OCI-LY1 (cell line): Measurements from ENCODE around the gene ESR1.

Source experiments
- H2AFZ ChIP-seq: fragments of 200-600 bp; sonication (generic), shearing (Covaris generic); 2 replicates; pipeline ENCODE4 v1.6.0; 2014; ENCODE audit warnings: antibody characterized with exemption, mild to moderate bottlenecking, low read length
- H3F3A ChIP-seq: fragments of 200-600 bp; sonication (generic), shearing (Covaris generic); 2 replicates; pipeline ENCODE4 v1.6.0; 2014; ENCODE audit warnings: mild to moderate bottlenecking, antibody characterized with exemption, low read length, moderate library complexity; ENCODE audit not compliant: insufficient read depth
- H3K27ac ChIP-seq: fragments of 200-600 bp; sonication (generic); 2 replicates; pipeline ENCODE4 v1.5.1; 2014; ENCODE audit warnings: low read length, mixed run types, mild to moderate bottlenecking, low read depth; ENCODE audit not compliant: poor library complexity, severe bottlenecking
- H3K27me3 ChIP-seq: fragments of 200-600 bp; sonication (generic); 2 replicates; pipeline ENCODE4 v1.6.0; 2014; ENCODE audit warnings: antibody characterized with exemption, mild to moderate bottlenecking, low read length, moderate library complexity; ENCODE audit not compliant: insufficient read depth
- H3K36me3 ChIP-seq: fragments of 200-600 bp; sonication (generic); 2 replicates; pipeline ENCODE4 v1.6.1; 2014; ENCODE audit warnings: mild to moderate bottlenecking, antibody characterized with exemption, low read length, moderate library complexity, mixed read lengths; ENCODE audit not compliant: insufficient read depth
- H3K4me1 ChIP-seq: fragments of 200-600 bp; sonication (generic); 2 replicates; pipeline ENCODE4 v1.5.1; 2014; ENCODE audit warnings: mild to moderate bottlenecking, low read length, moderate library complexity; ENCODE audit not compliant: insufficient read depth, severe bottlenecking
- H3K4me2 ChIP-seq: fragments of 200-600 bp; sonication (generic), shearing (Covaris generic); 2 replicates; pipeline ENCODE4 v1.6.1; 2014; ENCODE audit warnings: low read length
- H3K4me3 ChIP-seq: fragments of 200-600 bp; sonication (generic); 2 replicates; pipeline ENCODE4 v1.5.1; 2014; ENCODE audit warnings: low read length, low read depth, mild to moderate bottlenecking, mixed read lengths; ENCODE audit not compliant: poor library complexity, severe bottlenecking
- H3K79me2 ChIP-seq: fragments of 200-600 bp; shearing (Covaris generic); 2 replicates; pipeline ENCODE4 v1.6.1; 2016; ENCODE audit warnings: mixed run types, low read length, mixed read lengths; ENCODE audit not compliant: insufficient read depth
- H3K9ac ChIP-seq: fragments of 200-600 bp; sonication (generic), shearing (Covaris generic); 2 replicates; pipeline ENCODE4 v1.6.1; 2014; ENCODE audit warnings: mild to moderate bottlenecking, low read length, mixed read lengths
- H3K9me2 ChIP-seq: fragments of 200-600 bp; sonication (generic), shearing (Covaris generic); 2 replicates; pipeline ENCODE4 v1.6.1; 2014; ENCODE audit warnings: low read depth, mild to moderate bottlenecking, low read length, mixed read lengths
- H3K9me3 ChIP-seq: fragments of 200-600 bp; shearing (Covaris generic); 2 replicates; pipeline ENCODE4 v1.6.1; 2014; ENCODE audit warnings: low read length, mixed read lengths
- H4K20me1 ChIP-seq: fragments of 200-600 bp; sonication (generic), shearing (Covaris generic); 2 replicates; pipeline ENCODE4 v1.6.0; 2016; ENCODE audit warnings: mild to moderate bottlenecking, low read length; ENCODE audit not compliant: insufficient read depth
- CTCF ChIP-seq: fragments of 200-600 bp; sonication (generic), shearing (Covaris generic); IDR thresholded peaks from 2 replicates; pipeline ENCODE4 v1.5.1; 2017; ENCODE audit warnings: mild to moderate bottlenecking, antibody characterized with exemption, low read length, moderate library complexity, mixed read lengths
- EZH2 ChIP-seq: fragments of 200-600 bp; sonication (generic), shearing (Covaris generic); IDR thresholded peaks from 2 replicates; pipeline ENCODE4 v1.8.0; 2017; ENCODE audit warnings: borderline replicate concordance, mixed run types, mild to moderate bottlenecking, antibody characterized with exemption, low read length, moderate library complexity, mixed read lengths

Gene ESR1

GRCh38 chr6:151796842-151797530, 10.5 kb upstream of the ESR1 start:
- no peaks in the 10 kb centered on the region for H3K27me3 ChIP-seq
- H3K9ac ChIP-seq: no peak overlapping the region
- H3K4me3 ChIP-seq: no peak overlapping the region
- no peaks in the 10 kb centered on the region for H3K9me3 ChIP-seq
- no peaks in the 10 kb centered on the region for H4K20me1 ChIP-seq
- H3F3A ChIP-seq: no peaks in the 10 kb centered on the region
- H2AFZ ChIP-seq: no peak overlapping the region
- no peak overlapping the region for H3K4me2 ChIP-seq
- H3K4me1 ChIP-seq: no peaks in the 10 kb centered on the region
- H3K27ac ChIP-seq: no peak overlapping the region
- no peaks in the 10 kb centered on the region for H3K9me2 ChIP-seq
- H3K79me2 ChIP-seq: no peaks in the 10 kb centered on the region
- no peaks in the 10 kb centered on the region for H3K36me3 ChIP-seq
- TF ChIP-seq CTCF: no peak
- TF ChIP-seq EZH2: no peak

GRCh38 chr6:151803743-151804142, 3.7 kb upstream of the ESR1 start:
- Histone ChIP-seq H3K27me3 (no peaks in the 10 kb centered on the region), H3K9me2 (no peaks in the 10 kb centered on the region), H3K27ac (no peak overlapping the region), H2AFZ (no peak overlapping the region), H3K4me1 (no peaks in the 10 kb centered on the region), H3K4me2 (no peak overlapping the region), H3K4me3 (no peak overlapping the region), H3K79me2 (no peaks in the 10 kb centered on the region), H3K9ac (no peak overlapping the region), H3F3A (no peaks in the 10 kb centered on the region), H4K20me1 (no peaks in the 10 kb centered on the region), H3K9me3 (no peaks in the 10 kb centered on the region), H3K36me3 (no peaks in the 10 kb centered on the region)
- TF ChIP-seq EZH2: no peak
- no peak for TF ChIP-seq CTCF

- Histone ChIP-seq H3K4me3 (no peak overlapping the region), H3K36me3 (no peaks in the 10 kb centered on the region), H3K27me3 (no peaks in the 10 kb centered on the region), H3K4me2 (no peak overlapping the region), H3K9me2 (no peaks in the 10 kb centered on the region), H2AFZ (no peak overlapping the region), H3K9me3 (no peaks in the 10 kb centered on the region), H3K27ac (no peak overlapping the region), H3K4me1 (no peaks in the 10 kb centered on the region), H3K9ac (no peak overlapping the region), H4K20me1 (no peaks in the 10 kb centered on the region), H3K79me2 (no peaks in the 10 kb centered on the region), H3F3A (no peaks in the 10 kb centered on the region)
- TF ChIP-seq CTCF (no peak), EZH2 (no peak)
Observed at GRCh38 chr6:151804585-151805285, 2.7 kb upstream of the ESR1 start.
